Esophagus squamous epithelium (tissue), 4 donors: ENCODE measurements around the gene GSG1L.

Experiments used
- CTCF ChIP-seq, 6 experiments: fragments of 450-650 bp in 4 of 6; fragments of 200-600 bp in 2 of 6; sonication (generic) in 2 of 6; IDR thresholded peaks; one replicate each; pipeline ENCODE4 v1.5.1; 2016 to 2019; ENCODE audit warnings: antibody characterized with exemption in 6 of 6, mild to moderate bottlenecking in 4 of 6, moderate library complexity in 4 of 6
- POLR2A ChIP-seq, 4 donors: fragments of 450-650 bp; IDR thresholded peaks; one replicate each; pipeline ENCODE4 v1.6.1; 2017; ENCODE audit warnings: antibody characterized with exemption in 4 of 4, mild to moderate bottlenecking in 4 of 4, moderate library complexity in 3 of 4

GRCh38 chr16:28053461-28053860 is 10.1 kb downstream of the GSG1L start:
- TF ChIP-seq CTCF (IDR thresholded peaks at IDR 0.05) (no peak), POLR2A (IDR thresholded peaks at IDR 0.05) (no peak)
